Vagina (tissue), 2 donors: ENCODE results near the gene POMC.

Source experiments
- CTCF ChIP-seq, 3 experiments: fragments of 450-650 bp in 2 of 3; fragments of 200-600 bp in 1 of 3; sonication (generic) in 1 of 3; IDR thresholded peaks; one replicate each; pipeline ENCODE4 v1.5.1; 2017 to 2019; ENCODE audit warnings: antibody characterized with exemption in 3 of 3, mild to moderate bottlenecking in 2 of 3, moderate library complexity in 2 of 3
- POLR2A ChIP-seq, 2 donors: fragments of 450-650 bp; IDR thresholded peaks; one replicate each; pipeline ENCODE4 v1.6.1; 2017; ENCODE audit warnings: antibody characterized with exemption in 2 of 2, mild to moderate bottlenecking in 2 of 2, moderate library complexity in 2 of 2
- POLR2AphosphoS5 ChIP-seq, 2 donors: sonication (generic); formaldehyde crosslinking; IDR thresholded peaks; one replicate each; pipeline ENCODE4 v1.9.0; 2017; ENCODE audit warnings: antibody characterized with exemption in 2 of 2, mild to moderate bottlenecking in 2 of 2, low read depth in 1 of 2; ENCODE audit not compliant: insufficient read depth in 1 of 2

- no peak for TF ChIP-seq CTCF (IDR thresholded peaks at IDR 0.05)
- TF ChIP-seq POLR2AphosphoS5 (IDR thresholded peaks at IDR 0.05; ENCODE audit: insufficient read depth in 1 of 2, low read depth in 1 of 2) = no peak
- TF ChIP-seq POLR2A (IDR thresholded peaks at IDR 0.05) = no peak
These were observed 5.9 kb upstream of the POMC start for GRCh38 chr2:25174192-25174861.
